MM.1S (cell line): ENCODE measurements around the gene CDSN.
A peak's percentile ranks its signal among the peaks of the same experiment; 100 is the strongest.

Experiments
- DNase-seq: peaks from one replicate; pipeline ENCODE4 v3.0.0-alpha.2; 2015
- H2AFZ ChIP-seq: fragments of 300-600 bp; sonication (generic); 2 replicates; pipeline ENCODE4 v1.6.0; 2016; ENCODE audit warnings: antibody characterized with exemption, low read length
- H3F3A ChIP-seq: fragments of 300-600 bp; sonication (generic); 2 replicates; pipeline ENCODE4 v1.6.1; 2016; ENCODE audit warnings: mild to moderate bottlenecking, antibody characterized with exemption, low read length, moderate library complexity, mixed read lengths; ENCODE audit not compliant: insufficient read depth
- H3K27ac ChIP-seq: fragments of 300-600 bp; sonication (generic); 2 replicates; pipeline ENCODE4 v1.5.1; 2016; ENCODE audit warnings: mild to moderate bottlenecking, low read length
- H3K27me3 ChIP-seq: fragments of 300-600 bp; sonication (generic); replicated peaks from 2 replicates; pipeline ENCODE4 v1.6.0; 2016; ENCODE audit warnings: low read length; ENCODE audit not compliant: insufficient read depth
- H3K36me3 ChIP-seq: fragments of 300-600 bp; sonication (generic); replicated peaks from 2 replicates; pipeline ENCODE4 v1.6.1; 2016; ENCODE audit warnings: mild to moderate bottlenecking, low read length, mixed read lengths; ENCODE audit not compliant: insufficient read depth
- H3K4me1 ChIP-seq: fragments of 300-600 bp; sonication (generic); 2 replicates; pipeline ENCODE4 v1.6.1; 2016; ENCODE audit warnings: low read length, mixed read lengths
- H3K4me2 ChIP-seq: fragments of 300-600 bp; sonication (generic); 2 replicates; pipeline ENCODE4 v1.6.0; 2016; ENCODE audit warnings: low read depth, low read length
- H3K4me3 ChIP-seq: fragments of 300-600 bp; sonication (generic); 2 replicates; pipeline ENCODE4 v1.5.1; 2016; ENCODE audit warnings: low read length, mixed read lengths
- H3K79me2 ChIP-seq: fragments of 300-600 bp; sonication (generic); 2 replicates; pipeline ENCODE4 v1.6.1; 2016; ENCODE audit warnings: mixed run types, low read length, mixed read lengths
- H3K9ac ChIP-seq: fragments of 300-600 bp; sonication (generic); 2 replicates; pipeline ENCODE4 v1.6.1; 2016; ENCODE audit warnings: low read length, mixed read lengths
- H3K9me2 ChIP-seq: fragments of 300-600 bp; sonication (generic); replicated peaks from 2 replicates; pipeline ENCODE4 v1.6.1; 2016; ENCODE audit warnings: mild to moderate bottlenecking, low read length, mixed read lengths; ENCODE audit not compliant: insufficient read depth
- H3K9me3 ChIP-seq: fragments of 300-600 bp; sonication (generic); replicated peaks from 2 replicates; pipeline ENCODE4 v1.6.1; 2016; ENCODE audit warnings: mild to moderate bottlenecking, low read length, mixed read lengths; ENCODE audit not compliant: insufficient read depth
- H4K20me1 ChIP-seq: fragments of 300-600 bp; sonication (generic); 2 replicates; pipeline ENCODE4 v1.6.1; 2016; ENCODE audit warnings: mild to moderate bottlenecking, low read length, moderate library complexity, mixed read lengths; ENCODE audit not compliant: insufficient read depth
- CTCF ChIP-seq: fragments of 300-600 bp; sonication (generic); IDR thresholded peaks from 2 replicates; pipeline ENCODE4 v1.5.1; 2016; ENCODE audit warnings: antibody characterized with exemption, low read length, mixed read lengths
- EZH2 ChIP-seq: fragments of 300-600 bp; sonication (generic); optimal IDR thresholded peaks from 2 replicates; pipeline ENCODE3; 2017; ENCODE audit warnings: low read depth, mild to moderate bottlenecking, antibody characterized with exemption, low read length, mixed read lengths
- EZH2phosphoT487 ChIP-seq: fragments of 300-600 bp; sonication (generic); IDR thresholded peaks from 2 replicates; pipeline ENCODE4 v1.6.1; 2018; ENCODE audit warnings: antibody characterized with exemption, low read length

CDSN gene

GRCh38 chr6:31079656-31080261 is 40.5 kb downstream of the CDSN start:
- DNase-seq = peak; percentile 70
- Histone ChIP-seq H3K9me3 (no peaks in the 10 kb centered on the region), H3K9me2 (no peaks in the 10 kb centered on the region), H3F3A (no peaks in the 10 kb centered on the region), H3K79me2 (no peaks in the 10 kb centered on the region), H3K9ac (no peak overlapping the region), H3K27me3 (no peaks in the 10 kb centered on the region), H3K4me2 (peak overlapping the region; percentile 63; the same call in 1 of the 2 replicates), H2AFZ (peak overlapping the region; percentile 75), H3K27ac (no peak overlapping the region), H3K4me1 (no peaks in the 10 kb centered on the region), H3K36me3 (no peaks in the 10 kb centered on the region), H4K20me1 (no peaks in the 10 kb centered on the region), H3K4me3 (0 out of 2 replicates have a peak overlapping the region, but pooled peaks have one; percentile 16)
- TF ChIP-seq EZH2phosphoT487 (no peak), CTCF (peak; percentile 83)

GRCh38 chr6:31076611-31077010 is 43.6 kb downstream of the CDSN start:
- Histone ChIP-seq H2AFZ (no peak overlapping the region), H3K9ac (no peak overlapping the region), H3K79me2 (no peaks in the 10 kb centered on the region), H3K4me2 (no peak overlapping the region), H3K9me3 (no peaks in the 10 kb centered on the region), H3K27me3 (no peaks in the 10 kb centered on the region), H3F3A (no peaks in the 10 kb centered on the region), H3K4me1 (no peaks in the 10 kb centered on the region), H3K4me3 (no peak overlapping the region), H3K9me2 (no peaks in the 10 kb centered on the region), H4K20me1 (no peaks in the 10 kb centered on the region), H3K27ac (no peak overlapping the region), H3K36me3 (no peaks in the 10 kb centered on the region)
- TF ChIP-seq EZH2 = no peak
- TF ChIP-seq EZH2phosphoT487 = no peak
- TF ChIP-seq CTCF = no peak
- DNase-seq = no peak

GRCh38 chr6:31075528-31075927 is 44.7 kb downstream of the CDSN start:
- H3K4me1 ChIP-seq = no peaks in the 10 kb centered on the region
- H3K9me3 ChIP-seq = no peaks in the 10 kb centered on the region
- no peaks in the 10 kb centered on the region for H3F3A ChIP-seq
- H2AFZ ChIP-seq = no peak overlapping the region
- no peaks in the 10 kb centered on the region for H4K20me1 ChIP-seq
- H3K4me3 ChIP-seq = no peak overlapping the region
- H3K27ac ChIP-seq = no peak overlapping the region
- no peak for TF ChIP-seq EZH2
- TF ChIP-seq EZH2phosphoT487 = no peak
- TF ChIP-seq CTCF = no peak
- no peak for DNase-seq
- H3K36me3 ChIP-seq = no peaks in the 10 kb centered on the region
- H3K27me3 ChIP-seq = no peaks in the 10 kb centered on the region
- no peaks in the 10 kb centered on the region for H3K9me2 ChIP-seq
- no peak overlapping the region for H3K9ac ChIP-seq
- H3K79me2 ChIP-seq = no peaks in the 10 kb centered on the region
- no peak overlapping the region for H3K4me2 ChIP-seq
